Hematopoietic multipotent progenitor cell treated with erythropoietin and hydrocortisone succinate and interleukin-3 and kit ligand, for 15 days (in vitro differentiated cells): ENCODE data around the gene PCDHA7.
"Not testable (repeated sequence)": the region's sequence is repeated elsewhere in the genome, so short reads cannot be mapped to it uniquely, and the experiment has no call there.

Experiments used
- DNase-seq: peaks from one replicate; pipeline ENCODE4 v3.0.0-alpha.2; 2015; ENCODE audit warnings: low spot score

Gene PCDHA7

DNA sequence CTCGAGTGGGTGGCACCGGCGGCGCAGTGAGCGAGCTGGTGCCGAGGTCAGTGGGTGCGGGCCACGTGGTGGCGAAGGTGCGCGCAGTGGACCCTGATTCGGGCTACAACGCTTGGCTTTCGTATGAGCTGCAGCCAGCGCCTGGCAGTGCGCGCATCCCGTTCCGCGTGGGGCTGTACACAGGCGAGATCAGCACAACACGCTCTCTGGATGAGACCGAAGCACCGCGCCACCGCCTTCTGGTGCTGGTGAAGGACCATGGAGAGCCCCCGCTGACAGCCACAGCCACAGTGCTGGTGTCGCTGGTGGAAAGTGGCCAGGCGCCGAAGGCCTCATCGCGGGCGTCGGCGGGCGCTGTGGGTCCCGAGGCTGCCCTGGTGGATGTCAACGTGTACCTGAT is 10.6 kb upstream of the PCDHA7 start:
- no peak for DNase-seq

DNA sequence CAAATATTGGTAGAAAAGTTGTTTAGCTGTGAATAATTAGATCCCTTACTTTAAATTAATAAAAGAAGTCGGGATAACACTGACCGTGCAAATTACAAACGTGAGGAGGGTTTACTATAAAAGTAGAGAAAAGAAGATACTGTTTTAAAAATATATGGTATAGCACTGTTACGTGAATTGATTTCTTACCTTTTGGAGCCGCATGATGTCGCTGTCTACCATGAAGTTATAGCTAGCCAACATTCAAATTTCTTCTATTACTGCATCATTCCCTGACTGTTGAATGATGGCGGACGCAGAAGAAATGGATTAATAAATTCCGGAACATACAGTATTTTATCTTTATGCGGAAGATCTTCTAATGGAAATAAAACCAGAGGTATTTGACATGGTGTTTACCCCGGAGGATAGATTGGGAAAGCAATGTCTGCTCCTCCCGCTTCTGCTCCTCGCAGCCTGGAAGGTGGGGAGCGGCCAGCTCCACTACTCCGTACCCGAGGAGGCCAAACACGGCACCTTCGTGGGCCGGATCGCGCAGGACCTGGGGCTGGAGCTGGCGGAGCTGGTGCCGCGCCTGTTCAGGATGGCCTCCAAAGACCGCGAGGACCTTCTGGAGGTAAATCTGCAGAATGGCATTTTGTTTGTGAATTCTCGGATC is 6.2 kb upstream of the PCDHA7 start, which contains the start of gene PCDHA6:
Gene PCDHA6 (plus strand): TSS at position 257 of the 658 bp plus-strand sequence. CDS start 132 bp downstream, at position 389.
- DNase-seq = no peak

DNA sequence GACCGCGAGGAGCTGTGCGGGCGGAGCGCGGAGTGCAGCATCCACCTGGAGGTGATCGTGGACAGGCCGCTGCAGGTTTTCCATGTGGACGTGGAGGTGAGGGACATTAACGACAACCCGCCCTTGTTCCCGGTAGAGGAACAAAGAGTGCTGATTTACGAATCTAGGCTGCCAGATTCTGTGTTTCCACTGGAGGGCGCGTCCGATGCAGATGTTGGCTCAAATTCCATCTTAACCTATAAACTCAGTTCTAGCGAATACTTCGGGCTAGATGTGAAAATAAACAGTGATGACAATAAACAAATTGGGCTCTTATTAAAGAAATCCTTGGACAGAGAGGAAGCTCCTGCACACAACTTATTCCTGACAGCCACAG is 5.7 kb upstream of the PCDHA7 start:
- no peak for DNase-seq

DNA sequence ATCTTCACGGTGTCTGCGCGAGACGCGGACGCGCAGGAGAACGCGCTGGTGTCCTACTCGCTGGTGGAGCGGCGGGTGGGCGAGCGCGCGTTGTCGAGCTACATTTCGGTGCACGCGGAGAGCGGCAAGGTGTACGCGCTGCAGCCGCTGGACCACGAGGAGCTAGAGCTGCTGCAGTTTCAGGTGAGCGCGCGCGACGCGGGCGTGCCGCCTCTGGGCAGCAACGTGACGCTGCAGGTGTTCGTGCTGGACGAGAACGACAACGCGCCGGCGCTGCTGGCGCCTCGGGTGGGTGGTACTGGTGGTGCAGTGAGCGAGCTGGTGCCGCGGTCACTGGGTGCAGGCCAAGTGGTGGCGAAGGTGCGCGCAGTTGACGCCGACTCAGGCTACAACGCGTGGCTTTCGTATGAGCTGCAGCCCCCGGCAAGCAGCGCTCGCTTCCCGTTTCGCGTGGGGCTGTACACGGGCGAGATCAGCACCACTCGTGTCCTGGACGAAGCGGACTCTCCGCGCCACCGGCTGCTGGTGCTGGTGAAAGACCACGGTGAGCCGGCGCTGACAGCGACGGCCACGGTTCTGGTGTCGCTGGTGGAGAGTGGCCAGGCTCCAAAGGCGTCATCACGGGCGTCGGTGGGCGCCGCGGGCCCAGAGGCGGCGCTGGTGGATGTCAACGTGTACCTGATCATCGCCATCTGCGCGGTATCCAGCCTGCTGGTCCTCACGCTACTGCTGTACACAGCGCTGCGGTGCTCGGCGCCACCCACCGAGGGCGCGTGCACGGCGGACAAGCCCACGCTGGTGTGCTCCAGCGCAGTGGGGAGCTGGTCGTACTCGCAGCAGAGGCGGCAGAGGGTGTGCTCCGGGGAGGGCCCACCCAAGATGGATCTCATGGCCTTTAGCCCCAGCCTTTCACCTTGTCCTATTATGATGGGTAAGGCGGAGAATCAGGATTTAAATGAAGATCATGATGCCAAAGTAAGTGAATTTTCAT is 4.3 kb upstream of the PCDHA7 start:
- DNase-seq = not testable (repeated sequence)

DNA sequence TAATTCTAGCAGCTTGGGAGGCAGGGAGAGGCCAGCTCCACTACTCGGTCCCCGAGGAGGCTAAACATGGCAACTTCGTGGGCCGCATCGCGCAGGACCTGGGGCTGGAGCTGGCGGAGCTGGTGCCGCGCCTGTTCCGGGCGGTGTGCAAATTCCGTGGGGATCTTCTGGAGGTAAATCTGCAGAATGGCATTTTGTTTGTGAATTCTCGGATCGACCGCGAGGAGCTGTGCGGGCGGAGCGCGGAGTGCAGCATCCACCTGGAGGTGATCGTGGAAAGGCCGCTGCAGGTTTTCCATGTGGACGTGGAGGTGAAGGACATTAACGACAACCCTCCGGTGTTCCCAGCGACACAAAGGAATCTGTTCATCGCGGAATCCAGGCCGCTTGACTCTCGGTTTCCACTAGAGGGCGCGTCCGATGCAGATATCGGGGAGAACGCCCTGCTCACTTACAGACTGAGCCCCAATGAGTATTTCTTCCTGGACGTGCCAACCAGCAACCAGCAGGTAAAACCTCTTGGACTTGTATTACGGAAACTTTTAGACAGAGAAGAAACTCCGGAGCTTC is 455 bp downstream of the PCDHA7 start:
- DNase-seq = not testable (repeated sequence)

DNA sequence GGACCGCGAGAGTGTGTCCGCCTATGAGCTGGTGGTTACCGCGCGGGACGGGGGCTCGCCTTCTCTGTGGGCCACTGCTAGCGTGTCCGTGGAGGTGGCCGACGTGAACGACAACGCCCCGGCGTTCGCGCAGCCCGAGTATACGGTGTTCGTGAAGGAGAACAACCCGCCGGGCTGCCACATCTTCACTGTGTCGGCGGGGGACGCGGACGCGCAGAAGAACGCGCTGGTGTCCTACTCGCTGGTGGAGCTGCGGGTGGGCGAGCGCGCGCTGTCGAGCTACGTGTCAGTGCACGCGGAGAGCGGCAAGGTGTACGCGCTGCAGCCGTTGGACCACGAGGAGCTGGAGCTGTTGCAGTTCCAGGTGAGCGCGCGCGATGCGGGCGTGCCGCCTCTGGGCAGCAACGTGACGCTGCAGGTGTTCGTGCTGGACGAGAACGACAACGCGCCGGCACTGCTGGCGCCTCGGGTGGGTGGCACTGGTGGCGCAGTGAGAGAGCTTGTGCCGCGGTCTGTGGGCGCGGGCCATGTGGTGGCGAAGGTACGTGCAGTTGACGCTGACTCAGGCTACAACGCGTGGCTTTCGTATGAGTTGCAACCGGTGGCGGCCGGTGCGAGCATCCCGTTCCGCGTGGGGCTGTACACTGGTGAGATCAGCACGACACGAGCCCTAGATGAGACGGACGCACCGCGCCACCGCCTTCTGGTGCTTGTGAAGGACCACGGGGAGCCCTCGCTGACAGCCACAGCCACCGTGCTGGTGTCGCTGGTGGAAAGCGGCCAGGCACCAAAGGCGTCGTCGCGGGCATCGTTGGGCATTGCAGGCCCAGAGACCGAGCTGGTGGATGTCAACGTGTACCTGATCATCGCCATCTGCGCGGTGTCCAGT is 1.8 kb downstream of the PCDHA7 start:
- no peak for DNase-seq

DNA sequence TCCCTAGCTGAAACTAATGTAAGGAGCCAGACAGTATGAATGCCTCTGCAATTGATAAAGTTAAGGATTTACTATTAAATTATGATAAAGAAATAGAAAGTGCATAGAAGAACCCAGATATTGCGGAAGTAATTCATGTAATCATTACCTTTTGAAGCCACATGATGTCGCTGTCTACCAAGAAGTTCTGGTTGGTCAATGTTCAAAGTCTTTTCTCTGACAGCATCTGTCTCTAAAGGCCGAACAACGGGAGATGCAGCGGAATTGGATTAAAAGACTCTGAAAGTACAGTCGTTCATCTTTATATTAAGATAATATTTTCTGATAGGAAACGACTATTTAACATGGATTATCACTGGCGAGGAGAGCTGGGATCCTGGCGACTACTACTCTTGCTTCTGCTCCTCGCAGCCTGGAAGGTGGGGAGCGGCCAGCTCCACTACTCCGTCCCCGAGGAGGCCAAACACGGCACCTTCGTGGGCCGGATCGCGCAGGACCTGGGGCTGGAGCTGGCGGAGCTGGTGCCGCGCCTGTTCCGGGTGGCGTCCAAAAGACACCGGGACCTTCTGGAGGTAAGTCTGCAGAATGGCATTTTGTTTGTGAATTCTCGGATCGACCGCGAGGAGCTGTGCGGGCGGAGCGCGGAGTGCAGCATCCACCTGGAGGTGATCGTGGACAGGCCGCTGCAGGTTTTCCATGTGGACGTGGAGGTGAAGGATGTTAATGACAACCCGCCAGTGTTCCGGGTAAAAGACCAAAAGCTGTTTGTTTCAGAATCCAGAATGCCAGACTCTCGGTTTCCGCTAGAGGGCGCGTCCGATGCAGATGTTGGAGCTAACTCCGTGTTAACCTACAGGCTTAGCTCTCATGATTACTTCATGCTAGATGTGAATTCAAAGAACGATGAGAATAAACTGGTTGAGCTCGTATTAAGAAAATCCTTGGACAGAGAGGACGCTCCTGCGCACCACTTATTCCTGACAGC is 7.2 kb downstream of the PCDHA7 start, which contains the start of gene PCDHA8:
Gene PCDHA8 (plus strand): TSS at position 210 of the 985 bp plus-strand sequence. CDS start 135 bp downstream, at position 345.
- DNase-seq = no peak

DNA sequence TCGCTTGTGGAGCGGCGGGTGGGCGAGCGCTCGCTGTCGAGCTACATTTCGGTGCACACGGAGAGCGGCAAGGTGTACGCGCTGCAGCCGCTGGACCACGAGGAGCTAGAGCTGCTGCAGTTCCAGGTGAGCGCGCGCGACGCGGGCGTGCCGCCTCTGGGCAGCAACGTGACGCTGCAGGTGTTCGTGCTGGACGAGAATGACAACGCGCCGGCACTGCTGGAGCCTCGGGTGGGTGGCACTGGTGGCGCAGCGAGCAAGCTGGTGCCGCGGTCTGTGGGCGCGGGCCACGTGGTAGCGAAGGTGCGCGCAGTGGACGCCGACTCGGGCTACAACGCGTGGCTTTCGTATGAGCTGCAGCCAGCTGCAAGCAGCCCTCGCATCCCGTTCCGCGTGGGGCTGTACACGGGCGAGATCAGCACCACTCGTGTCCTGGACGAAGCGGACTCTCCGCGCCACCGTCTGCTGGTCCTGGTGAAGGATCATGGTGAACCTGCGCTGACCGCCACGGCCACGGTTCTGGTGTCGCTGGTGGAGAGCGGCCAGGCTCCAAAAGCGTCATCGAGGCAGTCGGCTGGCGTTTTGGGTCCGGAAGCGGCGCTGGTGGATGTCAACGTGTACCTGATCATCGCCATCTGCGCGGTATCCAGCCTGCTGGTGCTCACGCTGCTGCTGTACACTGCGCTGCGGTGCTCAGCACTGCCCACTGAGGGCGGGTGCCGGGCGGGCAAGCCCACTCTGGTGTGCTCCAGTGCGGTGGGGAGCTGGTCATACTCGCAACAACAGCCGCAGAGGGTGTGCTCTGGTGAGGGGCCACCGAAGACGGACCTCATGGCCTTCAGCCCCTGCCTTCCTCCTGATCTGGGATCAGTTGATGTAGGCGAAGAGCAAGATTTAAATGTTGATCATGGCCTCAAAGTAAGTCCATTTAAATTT is 9.0 kb downstream of the PCDHA7 start:
- DNase-seq = no peak

DNA sequence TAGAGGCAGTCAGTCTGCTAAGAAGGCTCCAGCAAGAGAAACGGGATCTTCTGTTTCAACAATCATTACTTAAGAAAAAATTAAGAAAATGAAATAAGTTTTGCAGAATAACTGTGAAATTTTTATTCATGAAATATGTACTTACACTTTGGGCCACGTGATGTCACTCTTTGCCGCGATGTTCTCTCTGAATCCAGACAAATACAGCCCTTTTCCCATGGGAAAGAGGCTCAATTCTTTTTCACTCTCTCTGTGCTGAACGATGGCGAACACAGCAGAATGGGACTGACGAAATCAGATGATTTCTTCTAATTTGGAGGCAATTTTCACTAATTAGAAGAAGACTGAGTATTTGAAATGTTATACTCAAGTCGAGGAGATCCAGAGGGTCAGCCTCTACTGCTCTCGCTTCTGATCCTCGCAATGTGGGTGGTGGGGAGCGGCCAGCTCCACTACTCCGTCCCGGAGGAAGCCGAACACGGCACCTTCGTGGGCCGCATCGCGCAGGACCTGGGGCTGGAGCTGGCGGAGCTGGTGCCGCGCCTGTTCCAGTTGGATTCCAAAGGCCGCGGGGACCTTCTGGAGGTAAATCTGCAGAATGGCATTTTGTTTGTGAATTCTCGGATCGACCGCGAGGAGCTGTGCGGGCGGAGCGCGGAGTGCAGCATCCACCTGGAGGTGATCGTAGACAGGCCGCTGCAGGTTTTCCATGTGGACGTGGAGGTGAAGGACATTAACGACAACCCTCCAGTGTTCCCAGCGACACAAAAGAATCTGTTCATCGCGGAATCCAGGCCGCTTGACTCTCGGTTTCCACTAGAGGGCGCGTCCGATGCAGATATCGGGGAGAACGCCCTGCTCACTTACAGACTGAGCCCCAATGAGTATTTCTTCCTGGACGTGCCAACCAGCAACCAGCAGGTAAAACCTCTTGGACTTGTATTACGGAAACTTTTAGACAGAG is 14.4 kb downstream of the PCDHA7 start, which contains the start of gene PCDHA9:
Gene PCDHA9 (plus strand): TSS at position 244 of the 964 bp plus-strand sequence. CDS start 114 bp downstream, at position 358.
- not testable (repeated sequence) for DNase-seq

DNA sequence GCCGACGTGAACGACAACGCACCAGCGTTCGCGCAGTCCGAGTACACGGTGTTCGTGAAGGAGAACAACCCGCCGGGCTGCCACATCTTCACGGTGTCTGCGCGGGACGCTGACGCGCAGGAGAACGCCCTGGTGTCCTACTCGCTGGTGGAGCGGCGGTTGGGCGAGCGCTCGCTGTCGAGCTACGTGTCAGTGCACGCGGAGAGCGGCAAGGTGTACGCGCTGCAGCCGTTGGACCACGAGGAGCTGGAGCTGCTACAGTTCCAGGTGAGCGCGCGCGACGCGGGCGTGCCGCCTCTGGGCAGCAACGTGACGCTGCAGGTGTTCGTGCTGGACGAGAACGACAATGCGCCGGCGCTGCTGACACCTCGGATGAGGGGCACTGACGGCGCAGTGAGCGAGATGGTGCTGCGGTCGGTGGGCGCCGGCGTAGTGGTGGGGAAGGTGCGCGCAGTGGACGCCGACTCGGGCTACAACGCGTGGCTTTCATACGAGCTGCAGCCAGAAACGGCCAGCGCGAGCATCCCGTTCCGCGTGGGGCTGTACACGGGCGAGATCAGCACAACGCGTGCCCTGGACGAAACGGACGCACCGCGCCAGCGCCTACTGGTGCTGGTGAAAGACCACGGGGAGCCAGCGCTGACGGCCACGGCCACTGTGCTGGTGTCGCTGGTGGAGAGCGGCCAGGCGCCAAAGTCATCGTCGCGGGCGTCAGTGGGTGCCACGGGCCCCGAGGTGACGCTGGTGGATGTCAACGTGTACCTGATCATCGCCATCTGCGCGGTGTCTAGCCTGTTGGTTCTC is 16.0 kb downstream of the PCDHA7 start:
- DNase-seq = not testable (repeated sequence)

DNA sequence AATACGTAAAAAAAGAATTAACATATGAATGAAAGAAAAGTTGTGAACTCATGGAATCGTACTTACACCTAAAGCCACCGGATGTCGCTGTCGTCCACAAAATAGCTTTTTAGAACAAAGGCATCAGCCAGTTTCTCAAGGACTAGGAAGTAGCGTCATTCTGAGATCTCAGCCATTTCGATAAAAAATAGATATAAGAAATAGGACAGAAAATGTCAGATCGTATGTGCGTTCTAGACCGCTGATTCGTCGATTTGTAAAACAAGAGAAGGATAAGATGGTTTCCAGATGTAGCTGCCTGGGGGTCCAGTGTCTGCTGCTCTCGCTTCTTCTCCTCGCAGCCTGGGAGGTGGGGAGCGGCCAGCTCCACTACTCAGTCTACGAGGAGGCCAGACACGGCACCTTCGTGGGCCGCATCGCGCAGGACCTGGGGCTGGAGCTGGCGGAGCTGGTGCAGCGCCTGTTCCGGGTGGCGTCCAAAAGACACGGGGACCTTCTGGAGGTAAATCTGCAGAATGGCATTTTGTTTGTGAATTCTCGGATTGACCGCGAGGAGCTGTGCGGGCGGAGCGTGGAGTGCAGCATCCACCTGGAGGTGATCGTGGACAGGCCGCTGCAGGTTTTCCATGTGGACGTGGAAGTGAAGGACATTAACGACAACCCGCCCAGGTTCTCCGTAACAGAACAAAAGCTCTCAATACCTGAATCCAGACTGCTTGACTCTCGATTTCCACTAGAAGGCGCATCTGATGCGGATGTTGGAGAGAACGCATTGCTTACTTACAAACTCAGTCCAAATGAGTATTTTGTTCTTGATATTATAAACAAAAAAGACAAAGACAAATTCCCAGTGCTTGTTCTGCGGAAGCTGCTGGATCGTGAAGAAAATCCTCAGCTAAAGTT is 22.0 kb downstream of the PCDHA7 start, which contains the start of gene PCDHA10:
Gene PCDHA10 (plus strand): TSS at position 126 of the 903 bp plus-strand sequence. CDS start 152 bp downstream, at position 278.
- no peak for DNase-seq

DNA sequence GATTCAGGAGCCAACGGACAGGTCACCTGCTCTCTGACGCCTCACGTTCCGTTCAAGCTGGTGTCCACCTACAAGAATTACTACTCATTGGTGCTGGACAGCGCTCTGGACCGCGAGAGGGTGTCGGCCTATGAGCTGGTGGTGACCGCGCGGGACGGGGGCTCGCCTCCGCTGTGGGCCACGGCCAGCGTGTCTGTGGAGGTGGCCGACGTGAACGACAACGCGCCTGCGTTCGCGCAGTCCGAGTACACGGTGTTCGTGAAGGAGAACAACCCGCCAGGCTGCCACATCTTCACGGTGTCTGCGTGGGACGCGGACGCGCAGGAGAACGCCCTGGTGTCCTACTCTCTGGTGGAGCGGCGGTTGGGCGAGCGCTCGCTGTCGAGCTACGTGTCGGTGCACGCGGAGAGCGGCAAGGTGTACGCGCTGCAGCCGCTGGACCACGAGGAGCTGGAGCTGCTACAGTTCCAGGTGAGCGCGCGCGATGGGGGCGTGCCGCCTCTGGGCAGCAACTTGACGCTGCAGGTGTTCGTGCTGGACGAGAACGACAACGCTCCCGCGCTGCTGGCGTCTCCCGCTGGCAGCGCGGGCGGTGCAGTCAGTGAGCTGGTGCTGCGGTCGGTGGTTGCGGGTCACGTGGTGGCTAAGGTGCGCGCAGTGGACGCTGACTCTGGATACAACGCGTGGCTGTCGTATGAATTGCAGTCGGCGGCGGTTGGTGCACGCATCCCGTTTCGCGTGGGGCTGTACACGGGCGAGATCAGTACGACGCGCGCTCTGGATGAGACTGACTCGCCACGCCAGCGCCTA is 23.3 kb downstream of the PCDHA7 start:
- no peak for DNase-seq

DNA sequence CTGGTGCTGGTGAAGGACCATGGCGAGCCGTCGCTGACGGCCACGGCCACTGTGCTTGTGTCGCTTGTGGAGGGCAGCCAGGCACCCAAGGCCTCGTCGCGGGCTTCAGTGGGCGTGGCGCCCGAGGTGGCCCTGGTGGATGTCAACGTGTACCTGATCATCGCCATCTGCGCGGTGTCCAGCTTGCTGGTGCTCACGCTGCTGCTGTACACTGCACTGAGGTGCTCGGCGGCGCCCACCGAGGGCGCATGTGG is 23.8 kb downstream of the PCDHA7 start:
- DNase-seq = no peak

DNA sequence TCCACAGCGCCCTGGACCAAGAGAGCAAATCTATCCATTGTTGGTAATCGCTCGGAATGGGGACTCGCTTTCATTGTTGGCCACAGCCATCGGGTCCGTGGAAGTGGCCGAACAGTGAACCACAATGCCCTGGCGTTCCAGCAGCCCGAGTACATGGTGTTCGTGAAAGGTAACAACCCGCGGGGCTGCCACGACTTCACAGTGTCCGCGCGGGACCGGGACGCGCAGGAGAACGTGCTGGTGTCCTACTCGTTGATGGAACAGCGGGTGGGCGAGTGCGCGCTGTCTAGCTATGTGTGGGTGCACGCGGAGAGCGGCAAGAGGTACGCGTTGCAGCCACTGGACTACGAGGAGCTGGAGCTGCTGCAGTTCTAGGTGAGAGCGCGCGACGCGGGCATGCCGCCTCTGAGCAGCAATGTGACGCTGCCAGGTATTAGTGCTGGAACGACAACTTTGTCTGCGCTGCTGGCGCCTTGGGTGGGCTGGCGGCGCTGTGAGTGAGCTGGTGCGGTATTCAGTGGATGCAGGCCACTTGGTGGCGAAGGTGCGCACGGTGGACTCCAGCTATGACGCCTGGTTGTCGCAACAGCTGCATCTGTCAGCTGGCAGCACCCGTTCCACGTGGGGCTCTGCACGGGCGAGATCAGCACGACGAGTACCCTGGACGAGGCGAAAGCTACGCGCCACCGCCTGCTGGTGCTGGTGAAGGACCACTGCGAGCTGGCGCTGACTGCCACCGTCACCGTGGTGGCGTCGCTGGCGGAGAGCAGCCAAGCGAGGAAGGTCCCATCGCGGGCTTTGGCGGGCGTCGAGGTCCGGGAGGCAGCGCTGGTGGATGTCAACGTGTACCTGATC is 28.6 kb downstream of the PCDHA7 start:
- DNase-seq = no peak
